Esophagus squamous epithelium (tissue), 5 donors: ENCODE results near the gene LEFTY2. TPM values are rescaled to one million over a fixed set of nuclear protein-coding genes. Genes with fewer than 3 reads are reported as not detected.

Experiments used
- DNase-seq: peaks from one replicate; lab custom pipeline; 2025; lab: John Stamatoyannopoulos, UW
- H3K27ac ChIP-seq, 4 donors: fragments of 200-600 bp; sonication (generic); one replicate each; pipeline ENCODE4 v1.5.1; 2016 to 2019; ENCODE audit warnings: mild to moderate bottlenecking in 1 of 4
- H3K27me3 ChIP-seq, 4 donors: fragments of 200-600 bp; sonication (generic); 1 replicate in 3 of 4; 2 replicates in 1 of 4; pipeline versions ENCODE4 v1.5.1 to v1.6.0; 2017 to 2021; ENCODE audit warnings: antibody characterized with exemption in 1 of 4
- H3K36me3 ChIP-seq, 3 donors: fragments of 200-600 bp; sonication (generic); one replicate each; pipeline ENCODE4 v1.5.1; 2016 to 2019
- H3K4me1 ChIP-seq, 3 donors: fragments of 200-600 bp; sonication (generic); one replicate each; pipeline ENCODE4 v1.5.1; 2017 to 2019
- H3K4me3 ChIP-seq, 4 donors: fragments of 200-600 bp; sonication (generic); 1 replicate in 3 of 4; 2 replicates in 1 of 4; pipeline ENCODE4 v1.5.1; 2016 to 2019; ENCODE audit warnings: mild to moderate bottlenecking in 2 of 4, moderate library complexity in 1 of 4
- H3K9me3 ChIP-seq, 3 donors: fragments of 200-600 bp; sonication (generic); one replicate each; pipeline ENCODE4 v1.5.1; 2016 to 2019
- POLR2A ChIP-seq, 4 donors: fragments of 450-650 bp; IDR thresholded peaks; one replicate each; pipeline ENCODE4 v1.6.1; 2017; ENCODE audit warnings: antibody characterized with exemption in 4 of 4, mild to moderate bottlenecking in 4 of 4, moderate library complexity in 3 of 4
- WGBS, 2 donors: methylation state at CpG; one replicate each; pipeline ENCODE4 v1.1.5; 2018; 5-methylcytosine and 5-hydroxymethylcytosine counted together
- intact Hi-C: fragments of 100-400 bp; cut with DNase I; formaldehyde crosslinking; loops from one replicate; pipeline ENCODE4 v1.15.0; 2022
- total RNA-seq, 4 donors: library from RNA; depleted of rRNA; stranded (reverse); fragments of >200 nt; gene quantifications; one replicate each; pipeline ENCODE4 v1.1.0, GENCODE V29; 2016
- TF ChIP-seq, protein P1 (sequence below), 6 experiments: fragments of 450-650 bp in 4 of 6; fragments of 200-600 bp in 2 of 6; sonication (generic) in 2 of 6; IDR thresholded peaks; one replicate each; pipeline ENCODE4 v1.5.1; 2016 to 2019; ENCODE audit warnings: antibody characterized with exemption in 6 of 6, mild to moderate bottlenecking in 4 of 6, moderate library complexity in 4 of 6
- donor health status: DM: yes; HTN: yes; CAD: no.

The LEFTY2 gene
- total RNA-seq, 4 donors from 2014 or later: not detected

DNA sequence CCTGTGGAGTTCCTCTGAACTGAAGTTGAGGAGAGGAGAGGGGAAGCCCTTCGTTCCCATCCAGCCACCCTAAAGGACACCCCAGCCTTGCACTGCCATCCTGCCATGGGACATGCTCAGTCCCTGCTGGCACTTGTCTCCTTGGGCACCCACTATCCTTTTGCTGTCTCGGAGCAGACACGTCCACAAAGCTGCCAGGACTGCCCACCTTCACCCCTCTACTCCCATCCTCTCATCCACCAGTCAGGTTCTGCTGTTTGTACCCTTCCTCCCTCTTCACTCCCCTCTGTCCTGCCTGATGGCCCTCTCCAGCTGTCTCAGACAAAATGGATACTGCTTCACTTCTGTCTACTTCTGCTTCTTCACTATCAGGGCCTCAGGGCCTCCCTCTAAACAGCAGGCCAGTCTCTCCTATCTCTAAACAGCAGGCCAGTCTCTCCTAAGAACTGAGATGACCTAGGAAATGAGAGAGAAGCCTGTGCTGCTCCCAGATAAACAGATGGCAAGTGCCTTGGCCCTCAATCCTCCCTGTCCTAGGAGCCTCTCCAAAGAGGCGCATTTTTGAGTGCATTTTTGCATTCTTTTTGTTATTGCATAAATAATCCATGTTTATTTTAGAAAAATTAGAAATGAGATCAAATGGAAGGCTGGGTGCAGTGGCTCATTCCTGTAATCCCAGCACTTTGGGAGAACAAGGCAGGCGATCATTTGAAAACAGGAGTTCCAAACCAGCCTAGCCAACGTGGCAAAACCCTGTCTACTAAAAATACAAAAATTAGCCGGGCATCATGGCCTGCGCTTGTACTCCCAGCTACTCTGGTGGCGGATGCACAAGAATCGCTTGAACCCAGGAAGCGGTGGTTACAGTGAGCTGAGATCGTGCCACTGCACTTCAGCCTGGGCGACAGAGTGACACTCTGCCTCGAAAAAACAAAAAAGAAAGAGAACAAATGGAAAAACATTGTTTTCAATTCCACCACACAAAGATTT, 12.5 kb downstream of the LEFTY2 start:
- intact Hi-C loops: no loop called here
- no peaks in the 10 kb centered on the region for H3K9me3 ChIP-seq
- peaks cover 5 to 10% (median 6%) of the 10 kb centered on the region in 3 donors for H3K4me1 ChIP-seq
- WGBS, 2 donors: 77 to 80% methylated on average over 14 of the region's 14 CpGs
- TF ChIP-seq, protein P1, sequence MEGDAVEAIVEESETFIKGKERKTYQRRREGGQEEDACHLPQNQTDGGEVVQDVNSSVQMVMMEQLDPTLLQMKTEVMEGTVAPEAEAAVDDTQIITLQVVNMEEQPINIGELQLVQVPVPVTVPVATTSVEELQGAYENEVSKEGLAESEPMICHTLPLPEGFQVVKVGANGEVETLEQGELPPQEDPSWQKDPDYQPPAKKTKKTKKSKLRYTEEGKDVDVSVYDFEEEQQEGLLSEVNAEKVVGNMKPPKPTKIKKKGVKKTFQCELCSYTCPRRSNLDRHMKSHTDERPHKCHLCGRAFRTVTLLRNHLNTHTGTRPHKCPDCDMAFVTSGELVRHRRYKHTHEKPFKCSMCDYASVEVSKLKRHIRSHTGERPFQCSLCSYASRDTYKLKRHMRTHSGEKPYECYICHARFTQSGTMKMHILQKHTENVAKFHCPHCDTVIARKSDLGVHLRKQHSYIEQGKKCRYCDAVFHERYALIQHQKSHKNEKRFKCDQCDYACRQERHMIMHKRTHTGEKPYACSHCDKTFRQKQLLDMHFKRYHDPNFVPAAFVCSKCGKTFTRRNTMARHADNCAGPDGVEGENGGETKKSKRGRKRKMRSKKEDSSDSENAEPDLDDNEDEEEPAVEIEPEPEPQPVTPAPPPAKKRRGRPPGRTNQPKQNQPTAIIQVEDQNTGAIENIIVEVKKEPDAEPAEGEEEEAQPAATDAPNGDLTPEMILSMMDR (IDR thresholded peaks at IDR 0.05): no peak
- no peak for TF ChIP-seq POLR2A (IDR thresholded peaks at IDR 0.05)
- H3K27ac ChIP-seq: peak overlapping the region in 1 of 4 donors; percentile 6
- DNase-seq: no peak
- H3K27me3 ChIP-seq: no peaks in the 10 kb centered on the region
- H3K36me3 ChIP-seq: no peaks in the 10 kb centered on the region
- H3K4me3 ChIP-seq: no peak overlapping the region

DNA sequence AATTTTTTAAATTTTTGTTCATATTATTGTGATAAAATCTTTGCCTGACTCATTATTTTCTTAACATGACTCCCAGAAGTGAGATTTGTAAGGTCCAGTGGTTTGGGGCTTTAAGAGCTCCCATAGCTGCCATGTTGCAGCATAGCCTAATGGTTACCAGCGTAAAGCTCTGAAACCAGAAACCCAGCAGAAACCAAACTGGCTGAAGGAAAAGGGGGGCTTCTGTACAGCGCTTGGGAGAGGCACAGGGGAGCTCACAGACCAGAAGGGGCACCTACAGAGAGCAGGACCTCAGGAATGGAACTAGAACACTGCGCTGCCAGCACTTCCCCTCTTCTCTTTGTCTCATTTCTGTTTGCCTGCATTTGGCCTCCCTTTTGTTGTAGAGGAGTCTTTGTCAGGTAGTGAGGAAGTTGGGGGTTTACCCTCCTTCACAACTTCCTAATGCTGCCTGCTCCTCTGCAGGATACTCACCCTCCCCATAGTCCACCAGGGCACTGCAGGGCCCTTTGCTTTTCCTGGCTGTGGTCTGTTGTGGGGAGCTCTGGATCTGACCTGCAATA, 14.4 kb downstream of the LEFTY2 start:
- H3K27me3 ChIP-seq: no peaks in the 10 kb centered on the region
- peaks cover 0 to 6% (median 0%) of the 10 kb centered on the region in 3 donors for H3K36me3 ChIP-seq
- no peak overlapping the region for H3K4me3 ChIP-seq
- no peak for TF ChIP-seq POLR2A (IDR thresholded peaks at IDR 0.05)
- WGBS, 2 donors: 90 to 92% methylated on average over 3 of the region's 3 CpGs
- no peak overlapping the region for H3K27ac ChIP-seq
- intact Hi-C loops: no loop called here
- DNase-seq: no peak
- H3K4me1 ChIP-seq: peaks cover 22 to 29% (median 25%) of the 10 kb centered on the region in 3 donors
- no peaks in the 10 kb centered on the region for H3K9me3 ChIP-seq

DNA sequence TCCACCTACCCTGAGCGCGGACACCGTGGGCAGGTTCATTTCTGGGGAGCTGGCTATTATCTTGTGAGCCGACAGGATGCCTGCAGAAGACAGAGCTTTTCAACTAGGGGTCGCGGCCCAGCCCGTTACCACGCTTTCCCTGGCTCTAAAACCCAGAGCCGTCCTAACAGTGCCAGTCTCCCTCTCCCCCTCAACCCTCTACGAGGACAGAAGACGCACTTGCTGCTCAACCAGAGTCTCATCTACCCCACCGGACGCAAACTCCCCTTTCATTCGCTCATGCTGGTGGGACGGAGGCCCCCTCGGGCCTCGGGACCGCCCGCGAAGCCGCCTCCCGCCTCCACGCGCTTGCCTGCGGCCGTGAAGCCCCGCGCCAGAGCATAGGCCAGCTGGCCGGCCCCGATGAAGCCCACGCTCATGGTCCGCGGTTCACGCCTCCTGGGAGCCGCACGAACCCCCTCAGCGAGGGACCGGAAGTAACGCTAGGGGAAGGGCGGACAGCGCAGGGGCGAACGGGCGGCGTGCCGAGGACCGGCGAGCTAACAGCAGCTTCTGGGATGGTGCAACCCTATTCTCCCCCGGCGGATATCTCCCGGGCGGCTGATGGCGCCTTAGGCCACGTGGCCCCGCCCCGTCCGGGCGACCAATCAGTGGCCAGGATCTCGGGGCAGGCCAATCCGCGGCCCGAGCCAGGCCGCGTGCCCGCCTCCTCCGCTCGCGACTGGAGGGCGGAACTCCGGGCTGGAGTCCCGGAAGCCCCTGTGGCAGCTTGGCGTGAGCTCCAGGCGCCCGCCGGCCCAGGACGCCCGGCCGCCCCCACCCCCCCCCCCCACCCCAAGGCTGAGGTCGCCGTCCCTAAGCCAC, 17.1 kb downstream of the LEFTY2 start, which contains the start of gene PYCR2:
Gene PYCR2, minus strand, starts transcription at position 559 of the 864 bp plus-strand sequence. Its CDS starts 140 bp downstream, at position 419.
- peak; percentile 70 for DNase-seq
- Histone ChIP-seq H3K9me3 (no peaks in the 10 kb centered on the region), H3K4me3 (peak within 1 kb of the TSS; percentile 71 to 99 (median 76)), H3K4me1 (peaks cover 32 to 56% (median 37%) of the 10 kb centered on the region in 3 donors), H3K36me3 (peaks cover 0 to 20% (median 0%) of the 10 kb centered on the region in 3 donors), H3K27me3 (no peaks in the 10 kb centered on the region), H3K27ac (peak within 1 kb of the TSS; percentile 90 to 96 (median 94))
- TF ChIP-seq, protein P1 (IDR thresholded peaks at IDR 0.05): peak in 1 of 6 experiments; percentile 4
- peak in 3 of 4 donors; percentile 64 to 93 (median 73) for TF ChIP-seq POLR2A (IDR thresholded peaks at IDR 0.05)
- intact Hi-C loops: no loop called here
- 0% methylated on average over 10 to 27 of the region's 80 CpGs for WGBS, 2 donors

DNA sequence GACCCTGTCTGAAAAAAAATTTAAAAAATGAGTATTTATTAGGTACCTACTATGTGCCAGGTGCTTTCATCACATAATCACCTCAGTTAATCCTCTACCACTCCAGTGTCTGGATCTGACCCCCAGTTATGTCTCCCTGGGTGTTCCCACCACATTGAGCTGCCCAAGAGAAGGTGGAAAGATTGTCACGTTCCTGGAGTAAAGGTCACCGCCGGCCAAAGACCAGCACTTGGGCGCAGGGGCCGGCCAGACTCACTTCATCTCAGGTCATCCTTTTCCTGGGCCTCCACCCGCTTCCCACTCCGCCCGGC, 17.7 kb downstream of the LEFTY2 start:
- Histone ChIP-seq H3K27me3 (no peaks in the 10 kb centered on the region), H3K27ac (peak overlapping the region; percentile 90 to 96 (median 94)), H3K9me3 (no peaks in the 10 kb centered on the region), H3K4me1 (peaks cover 32 to 57% (median 37%) of the 10 kb centered on the region in 3 donors), H3K36me3 (peaks cover 0 to 26% (median 0%) of the 10 kb centered on the region in 3 donors), H3K4me3 (peak overlapping the region; percentile 71 to 99 (median 76))
- no peak for TF ChIP-seq POLR2A (IDR thresholded peaks at IDR 0.05)
- TF ChIP-seq, protein P1 (IDR thresholded peaks at IDR 0.05): no peak
- WGBS, 2 donors: 0% methylated on average over 8 of the region's 8 CpGs; no CpG with 5 or more reads in 1 of the 2 donors
- intact Hi-C loops: no loop called here
- no peak for DNase-seq
